ENCODE measurements around the gene MSRB3.
A peak's percentile ranks its signal among the peaks of the same experiment; 100 is the strongest.
"Not testable (repeated sequence)": the region's sequence is repeated elsewhere in the genome, so short reads cannot be mapped to it uniquely, and the experiment has no call there.

Gene MSRB3

DNA sequence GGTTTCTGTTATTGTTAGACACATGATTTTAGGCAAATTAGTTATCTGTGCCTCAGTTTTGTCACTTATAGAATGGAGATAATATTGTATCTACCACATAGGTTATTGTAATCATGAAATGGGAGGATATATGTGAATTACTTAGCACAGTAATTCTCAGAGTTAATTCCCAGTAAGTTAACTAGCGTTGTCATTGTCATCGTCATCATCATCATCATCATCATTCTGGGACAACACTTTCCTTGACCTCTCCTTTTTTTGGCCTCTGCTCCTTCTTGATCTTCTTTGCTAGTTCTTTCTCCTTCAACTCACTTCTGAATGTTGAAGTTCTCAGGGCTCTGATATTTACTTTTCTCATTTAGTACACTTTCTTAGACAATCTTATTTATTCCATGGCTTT is 13.8 kb downstream of the MSRB3 start:
- DNase-seq: no peak

DNA sequence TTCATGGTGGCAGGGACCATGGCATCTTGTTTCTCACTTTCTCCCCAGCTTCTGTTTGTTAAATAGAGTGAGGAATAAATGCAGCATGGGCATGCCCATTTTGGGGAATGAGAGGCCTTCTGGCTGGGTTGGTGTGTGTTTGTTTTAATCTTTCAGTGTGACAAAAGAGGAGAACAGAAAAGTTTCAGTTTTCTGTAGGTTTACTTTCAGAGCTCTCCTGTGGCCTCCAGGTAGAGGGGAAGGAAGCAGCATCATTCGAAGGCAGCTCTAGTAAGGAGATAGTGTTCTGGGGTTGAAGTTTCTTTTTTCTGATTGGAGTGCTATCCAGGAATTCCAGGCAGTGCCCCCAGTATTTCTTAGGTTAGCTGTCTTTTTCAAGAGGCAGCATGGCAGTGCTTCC is 15.3 kb downstream of the MSRB3 start:
- DNase-seq: no peak

DNA sequence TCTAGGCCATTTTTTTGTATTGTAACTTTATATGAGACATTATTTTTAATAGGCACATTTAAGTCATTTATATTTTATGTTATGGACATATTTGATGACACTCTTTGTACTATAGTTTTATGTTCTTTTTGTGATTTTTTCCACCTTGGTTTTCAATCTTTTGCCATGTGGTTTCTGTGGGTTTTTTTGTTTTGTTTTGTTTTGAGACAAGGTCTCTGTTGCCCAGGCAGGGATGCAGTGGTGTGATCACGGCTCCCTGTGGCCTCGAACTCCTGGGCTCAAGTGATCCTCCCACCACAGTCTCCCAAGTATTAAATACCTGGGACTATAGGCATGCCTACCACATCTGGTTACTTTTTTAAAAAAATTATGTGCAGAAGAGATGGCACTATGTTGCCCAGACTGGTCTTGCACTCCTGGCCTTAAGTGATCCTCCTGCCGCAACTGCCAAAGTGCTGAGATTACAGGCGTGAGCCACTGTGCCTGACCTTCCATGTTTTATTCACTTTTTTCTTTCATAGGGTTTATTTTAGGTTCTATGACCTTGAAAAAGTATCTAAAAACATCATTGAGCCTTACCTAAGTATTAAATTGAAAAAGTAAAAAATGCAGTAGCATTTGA is 16.3 kb downstream of the MSRB3 start:
- DNase-seq: no peak

- DNase-seq: no peak
These were observed 18.2 kb downstream of the MSRB3 start for GRCh38 chr12:65296508-65297265.

DNA sequence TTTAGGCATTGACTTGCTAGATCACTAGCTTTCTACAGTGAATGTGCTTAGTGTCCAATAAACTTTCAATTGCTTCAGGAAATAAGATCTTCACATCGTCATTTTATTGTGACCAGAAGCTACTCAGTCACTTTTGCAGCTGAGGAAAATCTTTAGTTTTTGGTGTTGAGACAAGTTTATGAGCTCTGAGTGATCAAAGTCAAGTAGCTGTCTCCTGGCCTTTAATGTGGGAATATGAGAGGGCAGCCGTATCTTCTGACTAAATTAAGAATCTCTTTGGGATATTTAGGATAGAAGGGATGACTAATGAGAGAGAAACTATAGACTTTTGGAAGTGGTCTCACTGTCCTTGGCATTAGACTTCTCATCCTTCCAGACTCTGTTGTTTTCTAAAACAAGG is 21.6 kb downstream of the MSRB3 start:
- DNase-seq: no peak

DNA sequence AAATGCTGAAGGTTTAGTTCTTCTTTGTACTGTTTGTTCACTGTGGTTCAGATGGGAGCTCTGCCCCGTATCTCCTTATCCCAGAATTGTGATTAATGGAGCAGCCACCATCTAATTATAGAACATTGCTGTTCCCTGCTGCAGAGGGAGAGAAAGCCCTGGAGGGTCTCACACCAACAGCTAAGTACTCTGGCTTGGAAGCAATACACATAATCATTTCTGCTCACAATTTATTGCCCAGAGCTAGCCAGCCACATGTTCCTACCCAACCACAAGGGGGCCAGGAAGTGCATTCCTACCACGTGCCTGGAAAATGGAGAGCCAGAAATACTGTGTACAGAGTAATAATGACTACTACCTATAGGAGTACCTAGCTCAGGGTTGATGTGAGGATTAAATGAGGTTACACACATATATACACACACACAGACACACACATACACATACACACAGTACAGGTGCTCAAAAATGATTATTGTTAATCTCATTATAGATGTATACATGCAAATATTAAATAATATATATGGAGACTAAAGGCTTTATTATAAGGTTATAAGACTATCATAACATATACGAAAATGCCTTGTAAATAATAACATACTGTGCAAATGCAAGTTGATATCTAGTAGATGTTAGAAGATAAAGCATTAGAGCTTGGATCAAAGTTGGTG is 22.3 kb downstream of the MSRB3 start:
- peak; percentile 50 for DNase-seq

GRCh38 chr12:65302891-65303290 is 24.4 kb downstream of the MSRB3 start:
- no peak for DNase-seq

- no peak for DNase-seq
These were observed 27.0 kb downstream of the MSRB3 start for GRCh38 chr12:65305346-65305950.

GRCh38 chr12:65306366-65307168 is 28.1 kb downstream of the MSRB3 start:
- peak; percentile 78 for DNase-seq

- DNase-seq: no peak
These were observed 28.7 kb downstream of the MSRB3 start for GRCh38 chr12:65307169-65307501.

GRCh38 chr12:65308006-65308405 is 29.5 kb downstream of the MSRB3 start:
- no peak for DNase-seq

DNA sequence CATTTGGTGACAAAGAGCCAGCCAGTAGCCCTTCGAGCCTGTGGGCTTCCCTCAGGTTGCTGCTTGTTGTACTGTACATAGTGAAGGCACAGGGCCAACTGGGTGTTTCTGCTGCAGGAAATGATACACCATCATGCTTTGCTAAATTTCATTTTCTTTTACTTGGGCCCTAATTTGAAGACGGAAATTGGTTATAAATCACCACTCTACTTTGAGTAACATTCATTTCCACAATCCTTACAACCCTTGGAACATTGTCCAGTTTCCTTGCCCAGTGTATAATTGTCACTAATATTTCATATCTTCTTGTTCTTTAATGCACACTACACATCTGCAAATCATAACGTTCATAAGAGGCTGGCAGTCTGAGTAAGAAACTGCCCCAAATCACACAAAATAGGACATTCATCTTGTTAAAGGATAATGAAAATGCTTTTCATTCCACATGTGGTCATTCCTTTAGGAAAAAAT is 30.2 kb downstream of the MSRB3 start:
- DNase-seq: peak; percentile 36

DNA sequence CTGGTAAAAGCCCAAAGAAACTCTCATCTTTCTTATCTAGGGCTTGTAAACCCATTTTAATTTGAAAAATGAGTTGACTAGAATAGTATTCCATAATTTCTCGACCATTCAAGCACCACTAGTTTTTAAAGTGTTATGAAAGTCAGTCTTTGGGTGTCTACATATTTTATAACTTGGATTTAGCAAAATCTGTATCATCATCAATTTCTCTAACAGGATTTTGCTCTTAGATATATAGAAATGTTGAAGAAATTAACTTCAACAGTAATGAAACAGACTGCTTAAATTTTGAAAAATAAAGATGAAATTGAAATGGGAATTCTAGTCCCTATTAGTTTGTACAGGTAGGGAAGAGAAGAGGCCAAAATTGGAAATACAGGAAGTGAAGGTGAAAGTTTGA is 32.8 kb downstream of the MSRB3 start:
- DNase-seq: no peak

GRCh38 chr12:65313719-65314317 is 35.3 kb downstream of the MSRB3 start:
- DNase-seq: peak; percentile 47

GRCh38 chr12:65315238-65315637 is 36.8 kb downstream of the MSRB3 start:
- DNase-seq: not testable (repeated sequence)

- no peak for DNase-seq
These were observed 39.8 kb downstream of the MSRB3 start for GRCh38 chr12:65318186-65318685.

DNA sequence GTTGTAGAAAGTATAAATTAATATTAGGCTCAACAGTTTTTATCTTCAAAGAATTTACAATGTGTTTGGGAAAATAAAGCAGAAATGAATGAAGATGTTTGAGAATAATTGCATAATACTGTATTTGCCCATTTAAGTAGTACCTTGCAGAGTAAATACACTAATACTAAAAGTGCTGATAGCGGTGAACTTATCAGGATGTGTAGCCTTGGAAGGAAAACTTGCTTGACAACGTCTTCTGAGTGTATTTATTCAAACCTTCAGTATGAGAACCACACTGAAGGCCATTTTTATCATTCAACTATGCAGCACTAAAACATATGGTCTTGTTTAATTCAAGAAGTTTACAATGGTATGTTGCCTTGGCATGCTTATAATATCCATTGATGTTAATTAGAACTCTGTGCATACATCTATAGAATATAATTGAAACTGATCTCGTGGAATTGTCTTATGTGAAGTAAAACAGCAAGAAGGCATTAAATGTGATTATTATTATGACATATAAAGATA is 41.3 kb downstream of the MSRB3 start:
- DNase-seq: no peak

DNA sequence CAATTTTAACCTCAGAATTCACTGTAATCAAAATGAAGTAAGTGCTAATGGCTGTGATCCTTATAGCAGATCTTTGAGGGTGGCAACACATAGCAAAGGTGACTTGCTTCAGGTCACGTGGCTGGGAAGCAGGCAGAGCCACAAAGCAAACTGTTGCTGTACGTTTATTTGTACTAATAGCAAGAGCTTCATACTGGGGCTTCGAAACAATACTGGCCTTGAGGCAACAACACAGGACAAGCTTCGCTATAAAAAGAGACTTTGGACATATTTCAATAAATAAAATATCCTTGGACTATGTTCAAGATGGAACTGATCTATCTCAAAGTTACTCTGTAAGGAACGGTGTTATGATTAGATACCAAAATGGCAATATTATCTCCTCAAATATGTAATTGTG is 44.6 kb downstream of the MSRB3 start:
- DNase-seq: no peak

DNA sequence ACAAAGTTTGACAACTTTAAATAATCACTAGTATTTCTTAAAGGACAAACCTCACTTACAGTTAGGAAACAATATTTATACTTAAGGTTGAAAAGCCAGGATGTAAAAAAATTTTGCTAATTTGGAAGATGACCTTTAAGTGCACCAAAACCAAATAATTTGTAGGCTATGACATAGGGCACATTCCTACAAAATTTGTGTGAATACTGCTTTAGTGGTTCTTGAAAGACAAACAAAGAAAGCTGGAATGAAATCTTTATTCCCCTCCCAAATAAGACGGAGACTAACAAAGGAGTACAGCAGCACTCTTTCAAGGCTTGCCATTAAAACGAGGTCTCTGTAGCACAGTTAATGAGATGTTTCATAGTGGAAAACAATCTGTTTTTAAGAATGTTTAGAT is 45.6 kb downstream of the MSRB3 start:
- DNase-seq: no peak

- DNase-seq: no peak
These were observed 46.1 kb downstream of the MSRB3 start for GRCh38 chr12:65324551-65324950.

- DNase-seq: no peak
These were observed 46.7 kb downstream of the MSRB3 start for GRCh38 chr12:65325183-65325582.

DNA sequence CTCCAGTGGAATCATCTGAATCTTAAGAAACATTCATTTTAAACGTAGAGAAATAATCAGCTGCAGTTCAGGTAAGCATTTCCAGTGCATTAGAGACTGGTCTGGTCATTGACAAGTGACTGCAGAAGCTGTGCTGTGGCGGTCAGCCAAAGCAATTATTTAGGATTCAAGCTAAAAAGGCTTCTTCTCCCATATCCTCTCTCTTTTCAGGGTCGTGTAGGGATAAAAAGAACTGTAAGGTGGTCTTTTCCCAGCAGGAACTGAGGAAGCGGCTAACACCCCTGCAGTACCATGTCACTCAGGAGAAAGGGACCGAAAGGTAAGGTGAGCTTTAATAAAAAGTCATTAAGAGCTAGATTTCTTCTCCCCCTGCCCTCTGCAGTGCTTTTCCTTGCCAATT is 48.1 kb downstream of the MSRB3 start:
- DNase-seq: no peak

Data from EL (cell line).